ENCODE measurements around the gene PNPLA5.

PNPLA5 gene

DNA sequence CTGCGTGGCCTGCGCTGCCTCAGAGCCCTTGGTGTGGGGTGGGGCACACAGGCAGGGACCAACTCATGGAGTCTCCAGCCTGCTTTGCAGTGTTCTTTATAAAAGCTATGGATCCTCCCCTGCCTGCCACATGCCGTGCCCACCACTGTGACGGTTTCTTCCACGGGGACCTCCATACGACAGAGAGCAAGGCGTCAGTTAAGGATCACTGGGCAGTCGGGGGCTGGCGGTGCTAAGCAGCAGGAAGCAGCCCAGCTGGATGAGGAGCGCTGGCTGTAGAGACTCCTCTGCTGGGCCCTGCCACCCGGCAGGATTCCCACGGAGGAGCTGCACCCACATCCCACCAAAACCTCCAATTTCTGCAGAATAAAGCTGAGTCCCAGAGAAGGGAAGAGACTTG is 56.6 kb downstream of the PNPLA5 start:
- DNase-seq, result no peak

DNA sequence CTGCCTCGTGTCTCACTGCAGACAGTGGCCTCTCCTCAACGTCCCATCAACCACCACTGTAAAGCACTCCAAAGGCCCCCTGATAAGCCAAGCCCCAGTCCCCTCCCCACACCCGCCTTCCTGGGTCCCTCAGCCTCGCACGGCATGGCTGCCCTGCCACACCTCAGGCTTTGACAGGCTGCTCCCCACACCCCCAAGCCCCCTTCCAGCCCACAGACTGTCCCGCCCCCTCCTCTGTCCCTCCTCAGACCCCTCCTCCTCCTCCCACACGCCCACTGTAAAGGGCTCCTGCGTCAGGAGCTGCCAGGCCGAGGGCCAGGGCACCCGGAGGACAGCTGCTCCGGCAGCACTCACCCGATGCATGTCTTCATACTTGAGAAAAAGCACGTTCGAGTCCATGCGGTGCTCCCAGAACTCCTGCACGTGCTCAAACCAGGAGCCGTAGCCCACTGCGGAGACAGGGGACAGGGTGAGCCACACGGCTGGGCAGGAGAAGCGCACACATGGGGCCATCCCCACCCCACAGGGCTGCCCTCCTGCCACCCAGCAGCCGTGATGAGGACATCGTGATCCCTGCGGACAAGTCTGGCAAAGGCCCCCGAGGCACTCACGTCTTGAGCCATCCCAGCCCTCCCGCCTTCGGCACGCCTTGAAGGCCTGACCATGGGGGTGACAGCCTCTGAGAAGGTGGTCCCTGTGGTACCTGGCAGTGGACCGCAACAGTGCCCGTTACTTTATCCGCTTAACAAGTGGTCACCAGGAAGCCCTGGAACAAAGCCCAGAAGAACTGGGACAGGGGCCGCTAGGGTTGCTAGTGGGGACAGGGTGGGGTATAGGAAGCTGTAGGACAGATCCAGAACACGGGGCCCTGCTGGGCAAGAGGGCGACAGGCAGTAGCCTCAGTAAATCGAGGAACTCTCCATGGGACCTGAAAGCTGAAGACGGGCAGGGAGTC is 58.2 kb downstream of the PNPLA5 start:
- no peak for DNase-seq

DNA sequence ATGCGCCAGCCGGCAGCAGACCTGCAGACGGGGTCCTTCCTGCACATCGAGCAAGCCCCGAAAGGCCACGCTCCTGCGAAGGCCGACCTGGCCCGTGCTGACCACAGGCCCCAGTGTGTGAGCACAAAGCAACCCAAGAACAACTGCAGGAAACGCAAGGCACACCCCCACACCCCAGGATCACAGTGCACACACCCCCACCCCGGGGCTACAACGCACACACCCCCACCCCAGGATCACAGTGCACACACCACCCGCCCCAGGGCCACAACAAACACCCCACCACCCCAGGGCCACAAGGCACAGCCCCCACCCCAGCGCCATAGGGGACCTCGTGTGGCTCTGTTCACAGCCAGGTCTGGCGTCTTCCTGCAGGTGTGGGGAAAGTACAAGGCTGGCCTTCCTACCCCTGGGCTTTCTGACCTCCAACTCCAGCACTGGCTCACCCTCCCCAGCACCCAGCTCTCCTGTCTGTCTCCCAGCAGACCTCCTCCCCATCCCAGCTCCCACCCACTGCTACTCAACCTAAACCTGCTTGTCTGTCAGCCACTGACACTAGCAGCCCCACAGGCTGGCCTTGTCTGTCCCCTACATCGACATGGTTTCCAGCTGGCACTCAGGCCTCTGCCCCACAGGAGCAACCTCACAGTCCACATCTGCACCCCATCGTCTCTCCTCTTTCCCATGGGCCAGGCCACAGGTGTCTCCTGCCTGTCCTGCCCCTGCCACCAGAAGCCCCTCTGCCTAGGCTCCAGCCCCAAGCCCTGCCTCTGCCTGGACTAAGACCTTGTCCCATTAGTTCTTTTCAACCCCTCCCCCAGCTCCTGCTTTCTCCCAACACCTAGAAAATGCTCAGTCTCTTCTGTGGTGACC is 59.2 kb downstream of the PNPLA5 start:
- no peak for DNase-seq

- no peak for DNase-seq
Measured at GRCh38 chr22:43831561-43832392, 60.0 kb downstream of the PNPLA5 start.

DNA sequence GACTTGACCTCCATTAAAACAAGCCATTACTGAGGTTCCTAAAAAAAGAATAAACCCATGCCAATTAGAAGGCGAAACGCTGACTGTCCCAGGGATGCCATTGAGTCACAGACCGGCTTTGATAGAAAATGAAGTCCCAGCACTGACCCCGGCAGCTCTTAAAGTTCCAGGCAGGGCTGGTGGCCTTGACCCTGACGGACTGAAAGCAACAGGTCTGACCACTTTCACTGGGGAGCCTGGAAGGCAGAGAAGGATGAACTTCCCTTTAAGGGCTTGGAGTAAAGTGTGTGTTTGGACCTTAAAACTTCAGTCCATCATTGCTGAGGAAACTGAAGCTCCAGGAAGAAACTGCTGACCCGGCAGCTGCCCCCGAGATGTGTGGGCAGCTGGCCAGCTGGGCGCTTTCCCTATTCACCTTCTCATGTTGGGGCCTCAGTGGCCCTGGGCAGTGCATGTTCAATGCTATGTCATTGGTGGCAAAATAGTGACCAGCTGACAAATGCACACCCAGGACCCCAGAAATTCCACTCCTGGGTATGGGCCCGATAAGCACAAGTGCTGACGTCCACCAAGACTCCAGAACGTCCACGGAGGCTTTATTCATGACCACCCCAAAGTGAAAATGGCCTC is 60.8 kb downstream of the PNPLA5 start:
- no peak for DNase-seq

GRCh38 chr22:43829904-43830851 is 61.6 kb downstream of the PNPLA5 start:
- no peak for DNase-seq

Data from stimulated activated CD4-positive, alpha-beta T cell treated with anti-CD3 and anti-CD28 coated beads, Interleukin-15, amount 100 ng/mL, for 24 hours (primary cell).